Loucy (cell line): ENCODE results near the gene GPRC5C.

Experiments
- H2AFZ ChIP-seq: fragments of 200-600 bp; sonication (generic); 2 replicates; pipeline ENCODE4 v1.6.0; 2016; ENCODE audit warnings: antibody characterized with exemption, mild to moderate bottlenecking, low read length, moderate library complexity
- H3F3A ChIP-seq: fragments of 200-600 bp; 2 replicates; pipeline ENCODE4 v1.6.0; 2016; ENCODE audit warnings: antibody characterized with exemption, low read depth, mild to moderate bottlenecking
- H3K27me3 ChIP-seq: fragments of 200-600 bp; sonication (generic); 2 replicates; pipeline ENCODE4 v1.6.1; 2014; ENCODE audit warnings: low read length, mild to moderate bottlenecking; ENCODE audit not compliant: insufficient read depth, poor library complexity, severe bottlenecking
- H3K36me3 ChIP-seq: fragments of 200-600 bp; sonication (generic); 2 replicates; pipeline ENCODE4 v1.6.1; 2016; ENCODE audit warnings: low read length; ENCODE audit not compliant: insufficient read depth
- H3K4me1 ChIP-seq: fragments of 200-600 bp; sonication (generic); 2 replicates; pipeline ENCODE4 v1.5.1; 2014; ENCODE audit warnings: low read length, mild to moderate bottlenecking; ENCODE audit not compliant: insufficient read depth, poor library complexity, severe bottlenecking
- H3K4me2 ChIP-seq: fragments of 200-600 bp; sonication (generic); 2 replicates; pipeline ENCODE4 v1.6.0; 2014; ENCODE audit warnings: antibody characterized with exemption, low read length, low read depth, mild to moderate bottlenecking; ENCODE audit not compliant: poor library complexity, severe bottlenecking
- H3K4me3 ChIP-seq: fragments of 200-600 bp; sonication (generic); 2 replicates; pipeline ENCODE4 v1.5.1; 2014; ENCODE audit warnings: low read length, mild to moderate bottlenecking, mixed read lengths; ENCODE audit not compliant: poor library complexity, severe bottlenecking
- H3K79me2 ChIP-seq: fragments of 200-600 bp; sonication (generic); 2 replicates; pipeline ENCODE4 v1.6.1; 2014; ENCODE audit warnings: low read length; ENCODE audit not compliant: insufficient read depth
- H3K9ac ChIP-seq: fragments of 200-600 bp; sonication (generic); 2 replicates; pipeline ENCODE4 v1.6.0; 2014; ENCODE audit warnings: mild to moderate bottlenecking, low read depth, low read length, moderate library complexity; ENCODE audit not compliant: poor library complexity, severe bottlenecking
- H3K9me2 ChIP-seq: fragments of 200-600 bp; sonication (generic); replicated peaks from 2 replicates; pipeline ENCODE4 v1.6.1; 2016; ENCODE audit warnings: low read depth, low read length, mixed read lengths
- H3K9me3 ChIP-seq: fragments of 200-600 bp; sonication (generic); 2 replicates; pipeline ENCODE4 v1.6.1; 2014; ENCODE audit warnings: mild to moderate bottlenecking, antibody characterized with exemption, low read length, low read depth; ENCODE audit not compliant: insufficient read depth
- H4K20me1 ChIP-seq: fragments of 200-600 bp; sonication (generic); 2 replicates; pipeline ENCODE4 v1.6.0; 2014; ENCODE audit warnings: antibody characterized with exemption, low read length, mild to moderate bottlenecking; ENCODE audit not compliant: insufficient read depth, poor library complexity, severe bottlenecking
- EZH2phosphoT487 ChIP-seq: fragments of 200-600 bp; IDR thresholded peaks from 2 replicates; pipeline ENCODE4 v1.6.1; 2018; ENCODE audit warnings: antibody characterized with exemption, mild to moderate bottlenecking, moderate library complexity, borderline replicate concordance
- TF ChIP-seq, protein P1 (sequence below): fragments of 200-600 bp; sonication (generic); conservative IDR thresholded peaks from 2 replicates; pipeline ENCODE4 v1.5.1; 2014; ENCODE audit warnings: mild to moderate bottlenecking, antibody characterized with exemption, low read length

Gene GPRC5C

DNA sequence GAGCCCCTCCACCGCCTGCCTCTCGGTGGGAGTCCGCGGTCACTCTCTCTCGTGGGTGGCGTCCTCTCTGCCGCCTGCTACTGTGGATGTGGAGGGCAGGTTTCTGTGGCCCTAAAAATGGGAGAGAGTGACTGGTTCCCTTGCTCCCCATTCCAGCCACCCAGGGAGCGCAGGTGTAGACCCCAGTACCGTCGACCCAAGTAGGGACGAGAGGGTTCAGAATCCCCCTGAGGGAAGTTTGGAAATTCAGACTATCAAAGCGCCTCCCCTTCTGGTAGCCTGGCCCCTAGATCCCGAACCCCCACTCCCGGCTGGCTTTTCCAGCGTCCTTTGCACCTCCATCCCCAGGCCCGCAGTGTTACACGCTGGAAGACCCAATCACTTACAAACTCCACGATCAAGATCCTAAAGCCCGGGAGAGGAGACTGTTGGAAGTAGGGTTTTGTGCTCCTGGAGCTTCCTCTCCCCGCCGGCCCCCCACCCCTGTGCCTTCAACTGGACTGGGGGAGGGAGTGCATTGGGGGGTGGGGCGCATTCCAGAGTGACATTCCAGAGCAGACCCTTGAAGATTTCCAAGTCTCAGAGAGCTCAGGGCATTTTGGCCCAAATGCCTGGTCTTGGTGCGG is 991 bp downstream of the GPRC5C start:
- H2AFZ ChIP-seq: no peak overlapping the region
- TF ChIP-seq, protein P1, sequence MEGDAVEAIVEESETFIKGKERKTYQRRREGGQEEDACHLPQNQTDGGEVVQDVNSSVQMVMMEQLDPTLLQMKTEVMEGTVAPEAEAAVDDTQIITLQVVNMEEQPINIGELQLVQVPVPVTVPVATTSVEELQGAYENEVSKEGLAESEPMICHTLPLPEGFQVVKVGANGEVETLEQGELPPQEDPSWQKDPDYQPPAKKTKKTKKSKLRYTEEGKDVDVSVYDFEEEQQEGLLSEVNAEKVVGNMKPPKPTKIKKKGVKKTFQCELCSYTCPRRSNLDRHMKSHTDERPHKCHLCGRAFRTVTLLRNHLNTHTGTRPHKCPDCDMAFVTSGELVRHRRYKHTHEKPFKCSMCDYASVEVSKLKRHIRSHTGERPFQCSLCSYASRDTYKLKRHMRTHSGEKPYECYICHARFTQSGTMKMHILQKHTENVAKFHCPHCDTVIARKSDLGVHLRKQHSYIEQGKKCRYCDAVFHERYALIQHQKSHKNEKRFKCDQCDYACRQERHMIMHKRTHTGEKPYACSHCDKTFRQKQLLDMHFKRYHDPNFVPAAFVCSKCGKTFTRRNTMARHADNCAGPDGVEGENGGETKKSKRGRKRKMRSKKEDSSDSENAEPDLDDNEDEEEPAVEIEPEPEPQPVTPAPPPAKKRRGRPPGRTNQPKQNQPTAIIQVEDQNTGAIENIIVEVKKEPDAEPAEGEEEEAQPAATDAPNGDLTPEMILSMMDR: no peak
- TF ChIP-seq EZH2phosphoT487: no peak
- no peaks in the 10 kb centered on the region for H3K36me3 ChIP-seq
- no peaks in the 10 kb centered on the region for H3K27me3 ChIP-seq
- H3K4me3 ChIP-seq: no peak overlapping the region
- H3K79me2 ChIP-seq: no peaks in the 10 kb centered on the region
- peaks cover 4% of the 10 kb centered on the region; the same call in 1 of the 2 replicates for H3K9me3 ChIP-seq
- H3K9ac ChIP-seq: no peak overlapping the region
- H4K20me1 ChIP-seq: no peaks in the 10 kb centered on the region
- no peaks in the 10 kb centered on the region for H3K9me2 ChIP-seq
- H3F3A ChIP-seq: no peaks in the 10 kb centered on the region
- no peaks in the 10 kb centered on the region for H3K4me1 ChIP-seq
- no peak overlapping the region for H3K4me2 ChIP-seq

DNA sequence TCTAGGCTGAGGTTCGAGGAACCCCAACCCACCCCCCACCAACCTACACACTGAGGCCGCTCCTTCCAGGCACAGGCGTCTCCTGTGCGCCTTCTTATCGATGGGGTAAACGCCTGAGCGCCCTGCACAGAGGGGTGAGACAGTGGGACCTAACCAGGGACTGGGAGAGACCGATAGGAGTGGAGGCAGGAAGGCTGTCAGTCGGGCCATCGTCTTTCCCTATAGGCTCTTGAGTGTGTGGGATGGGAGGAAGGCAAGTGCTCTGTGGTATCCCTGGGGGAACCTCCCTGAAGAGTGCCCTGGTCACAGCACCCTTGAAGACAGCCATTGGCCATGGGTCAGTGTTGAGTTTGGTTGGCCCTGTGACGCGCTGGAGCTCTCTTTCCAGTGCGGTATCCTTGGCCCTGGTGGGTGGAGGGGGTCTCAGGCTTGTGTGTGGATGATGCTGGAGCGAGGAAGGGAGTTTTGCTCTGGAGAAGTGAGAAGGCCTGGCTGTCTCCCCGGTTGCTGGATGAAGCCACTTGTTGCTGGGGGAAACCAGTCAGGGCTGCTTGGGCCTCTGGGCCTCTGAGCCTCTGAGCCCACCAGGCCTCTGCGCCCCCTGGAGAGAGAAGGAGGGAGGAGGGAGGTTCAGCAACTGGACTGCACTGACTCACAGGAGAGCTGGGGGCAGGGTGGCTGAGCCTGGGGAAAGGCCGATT is 1.7 kb downstream of the GPRC5C start:
- no peaks in the 10 kb centered on the region for H3K36me3 ChIP-seq
- no peaks in the 10 kb centered on the region for H3K79me2 ChIP-seq
- no peaks in the 10 kb centered on the region for H3F3A ChIP-seq
- H2AFZ ChIP-seq: no peak overlapping the region
- H3K27me3 ChIP-seq: no peaks in the 10 kb centered on the region
- no peak overlapping the region for H3K4me3 ChIP-seq
- no peaks in the 10 kb centered on the region for H3K4me1 ChIP-seq
- no peaks in the 10 kb centered on the region for H3K9me2 ChIP-seq
- no peaks in the 10 kb centered on the region for H4K20me1 ChIP-seq
- no peak overlapping the region for H3K9ac ChIP-seq
- H3K4me2 ChIP-seq: no peak overlapping the region
- peaks cover 4% of the 10 kb centered on the region; the same call in 1 of the 2 replicates for H3K9me3 ChIP-seq
- no peak for TF ChIP-seq EZH2phosphoT487
- TF ChIP-seq, protein P1: no peak

DNA sequence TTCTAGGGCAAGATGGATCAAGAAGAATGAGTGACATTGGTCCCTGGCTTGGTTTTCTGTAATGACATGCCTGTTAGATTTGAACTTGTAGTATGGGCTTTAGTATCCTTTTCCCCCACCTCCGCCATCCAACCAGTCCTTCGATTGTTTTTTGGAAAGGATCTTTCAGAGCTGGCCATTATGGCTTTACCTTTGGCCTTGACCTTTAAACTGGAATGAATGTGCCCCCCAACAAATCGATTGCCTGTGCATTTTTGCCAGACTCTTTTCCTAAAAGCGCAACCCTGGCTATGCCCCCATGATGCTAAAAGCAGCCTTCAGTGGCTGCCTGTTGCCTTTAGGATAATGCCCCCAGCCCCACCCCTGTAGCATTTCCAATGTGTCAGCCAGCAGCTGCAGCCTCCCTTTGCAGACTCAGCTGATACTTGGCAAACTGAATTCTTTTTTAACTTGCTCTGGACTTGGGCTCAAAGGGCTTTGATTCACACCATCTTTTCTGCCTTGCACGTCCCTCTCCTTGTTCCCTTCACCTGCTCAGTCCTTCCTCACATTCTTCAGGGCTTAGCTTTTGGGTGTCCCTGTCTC is 4.0 kb downstream of the GPRC5C start:
- Histone ChIP-seq H3K4me3 (no peak overlapping the region), H3K36me3 (no peaks in the 10 kb centered on the region), H3K9me2 (no peaks in the 10 kb centered on the region), H3K9ac (no peak overlapping the region), H3K27me3 (no peaks in the 10 kb centered on the region), H3F3A (no peaks in the 10 kb centered on the region), H3K4me2 (no peak overlapping the region), H3K4me1 (no peaks in the 10 kb centered on the region), H3K79me2 (no peaks in the 10 kb centered on the region), H4K20me1 (no peaks in the 10 kb centered on the region), H3K9me3 (peaks cover 4% of the 10 kb centered on the region), H2AFZ (no peak overlapping the region)
- TF ChIP-seq EZH2phosphoT487: no peak
- TF ChIP-seq, protein P1: no peak
